BE2C (cell line): Measurements from ENCODE around the gene LOXL3.

Source experiments
- DNase-seq: peaks from one replicate; pipeline ENCODE4 v3.0.0-alpha.2; 2020
- H3K27me3 ChIP-seq: fragments of 250-450 bp; sonication (Bioruptor Pico); 2 replicates; pipeline ENCODE4 v1.5.1; 2020; ENCODE audit warnings: mild to moderate bottlenecking
- H3K36me3 ChIP-seq: fragments of 250-450 bp; sonication (Bioruptor Pico); 2 replicates; pipeline ENCODE4 v1.5.1; 2020; ENCODE audit warnings: mild to moderate bottlenecking
- H3K4me1 ChIP-seq: fragments of 250-450 bp; sonication (Bioruptor Pico); 2 replicates; pipeline ENCODE4 v1.5.1; 2020
- H3K4me3 ChIP-seq: 2 replicates; pipeline ENCODE4 v1.5.1; 2011; ENCODE audit warnings: low read depth, low read length
- H3K9me3 ChIP-seq: fragments of 250-450 bp; sonication (Bioruptor Pico); 2 replicates; pipeline ENCODE4 v1.5.1; 2020
- TF ChIP-seq, protein P1 (sequence below): IDR thresholded peaks from 2 replicates; pipeline ENCODE4 v1.5.1; 2012; ENCODE audit warnings: mild to moderate bottlenecking, low read depth, low read length

Gene LOXL3

GRCh38 chr2:74576211-74576862 lies 22.6 kb upstream of the LOXL3 start:
- no peak overlapping the region for H3K4me3 ChIP-seq
- no peaks in the 10 kb centered on the region for H3K27me3 ChIP-seq
- H3K36me3 ChIP-seq, result no peaks in the 10 kb centered on the region
- DNase-seq, result no peak
- no peaks in the 10 kb centered on the region for H3K9me3 ChIP-seq
- TF ChIP-seq, protein P1, sequence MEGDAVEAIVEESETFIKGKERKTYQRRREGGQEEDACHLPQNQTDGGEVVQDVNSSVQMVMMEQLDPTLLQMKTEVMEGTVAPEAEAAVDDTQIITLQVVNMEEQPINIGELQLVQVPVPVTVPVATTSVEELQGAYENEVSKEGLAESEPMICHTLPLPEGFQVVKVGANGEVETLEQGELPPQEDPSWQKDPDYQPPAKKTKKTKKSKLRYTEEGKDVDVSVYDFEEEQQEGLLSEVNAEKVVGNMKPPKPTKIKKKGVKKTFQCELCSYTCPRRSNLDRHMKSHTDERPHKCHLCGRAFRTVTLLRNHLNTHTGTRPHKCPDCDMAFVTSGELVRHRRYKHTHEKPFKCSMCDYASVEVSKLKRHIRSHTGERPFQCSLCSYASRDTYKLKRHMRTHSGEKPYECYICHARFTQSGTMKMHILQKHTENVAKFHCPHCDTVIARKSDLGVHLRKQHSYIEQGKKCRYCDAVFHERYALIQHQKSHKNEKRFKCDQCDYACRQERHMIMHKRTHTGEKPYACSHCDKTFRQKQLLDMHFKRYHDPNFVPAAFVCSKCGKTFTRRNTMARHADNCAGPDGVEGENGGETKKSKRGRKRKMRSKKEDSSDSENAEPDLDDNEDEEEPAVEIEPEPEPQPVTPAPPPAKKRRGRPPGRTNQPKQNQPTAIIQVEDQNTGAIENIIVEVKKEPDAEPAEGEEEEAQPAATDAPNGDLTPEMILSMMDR, result no peak
- H3K4me1 ChIP-seq, result no peaks in the 10 kb centered on the region

GRCh38 chr2:74575320-74575719 lies 21.6 kb upstream of the LOXL3 start:
- no peaks in the 10 kb centered on the region for H3K27me3 ChIP-seq
- DNase-seq, result no peak
- no peaks in the 10 kb centered on the region for H3K4me1 ChIP-seq
- TF ChIP-seq, protein P1, result no peak
- H3K36me3 ChIP-seq, result no peaks in the 10 kb centered on the region
- no peak overlapping the region for H3K4me3 ChIP-seq
- no peaks in the 10 kb centered on the region for H3K9me3 ChIP-seq

DNA sequence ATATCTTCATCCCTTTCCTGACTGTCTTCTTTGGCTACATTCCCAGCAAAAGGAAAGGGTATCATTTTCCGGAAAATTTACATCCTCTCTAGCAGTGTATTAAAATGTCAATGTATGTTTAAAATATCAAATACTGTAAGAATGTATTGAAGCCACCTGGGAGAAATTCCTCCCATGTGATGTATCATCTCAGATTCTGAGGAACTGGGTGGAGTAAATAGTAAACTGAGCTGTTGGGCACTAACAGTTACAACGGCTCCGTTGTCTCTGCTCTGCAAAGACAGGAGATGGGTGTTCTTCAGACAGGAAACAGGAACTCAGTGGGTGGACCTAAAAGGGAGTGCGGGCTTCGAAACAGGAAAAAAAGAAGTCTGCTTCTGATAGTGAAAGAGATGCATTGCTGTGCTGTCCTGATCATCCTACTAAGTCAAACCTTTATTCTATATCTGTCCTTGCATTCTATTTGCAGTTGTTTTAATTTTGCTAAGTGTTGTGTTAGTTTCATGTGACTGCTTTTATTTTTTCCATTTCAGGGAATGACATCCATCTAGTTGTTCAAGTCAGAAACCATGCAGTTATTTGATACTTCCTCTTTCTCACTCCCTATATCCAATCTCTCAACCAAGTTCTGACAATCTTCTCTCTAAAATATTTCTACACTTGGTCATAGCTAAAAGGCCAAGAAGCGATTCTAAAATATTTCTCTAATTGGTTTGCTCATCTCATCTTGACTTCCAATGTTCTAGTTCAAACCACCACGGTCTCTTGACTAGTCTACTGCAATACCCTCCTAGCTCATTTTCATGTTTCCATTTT lies 20.2 kb upstream of the LOXL3 start:
- Histone ChIP-seq H3K4me3 (no peak overlapping the region), H3K9me3 (no peaks in the 10 kb centered on the region), H3K27me3 (no peaks in the 10 kb centered on the region), H3K36me3 (no peaks in the 10 kb centered on the region), H3K4me1 (no peaks in the 10 kb centered on the region)
- TF ChIP-seq, protein P1, result no peak
- no peak for DNase-seq

- Histone ChIP-seq H3K36me3 (no peaks in the 10 kb centered on the region), H3K4me3 (no peak overlapping the region), H3K27me3 (no peaks in the 10 kb centered on the region), H3K4me1 (no peaks in the 10 kb centered on the region), H3K9me3 (no peaks in the 10 kb centered on the region)
- TF ChIP-seq, protein P1, result no peak
- DNase-seq, result no peak
These were observed 18.6 kb upstream of the LOXL3 start for GRCh38 chr2:74572178-74572925.

DNA sequence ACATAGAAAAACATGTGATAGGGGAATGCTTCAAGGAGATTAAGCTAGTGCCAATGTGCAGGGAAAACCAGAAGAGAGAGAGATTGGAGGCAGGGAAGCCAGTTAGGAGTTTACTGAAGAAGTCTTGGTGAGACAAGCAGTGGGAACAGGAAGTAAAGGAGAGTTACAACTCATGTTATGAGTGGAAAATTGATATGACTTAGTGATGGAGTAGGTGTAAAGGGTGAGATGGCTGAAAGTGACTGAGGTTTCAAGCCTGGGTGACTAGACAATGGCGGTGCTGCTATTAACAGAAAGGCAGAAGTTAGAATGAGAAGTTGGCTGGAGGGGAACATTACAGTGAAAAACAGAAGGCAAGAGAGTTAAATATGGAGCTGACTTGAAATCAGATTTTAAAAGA lies 17.3 kb upstream of the LOXL3 start:
- Histone ChIP-seq H3K4me1 (no peaks in the 10 kb centered on the region), H3K4me3 (no peak overlapping the region), H3K27me3 (no peaks in the 10 kb centered on the region), H3K36me3 (no peaks in the 10 kb centered on the region), H3K9me3 (no peaks in the 10 kb centered on the region)
- no peak for DNase-seq
- TF ChIP-seq, protein P1, result no peak

- Histone ChIP-seq H3K4me3 (no peak overlapping the region), H3K36me3 (no peaks in the 10 kb centered on the region), H3K27me3 (no peaks in the 10 kb centered on the region), H3K9me3 (no peaks in the 10 kb centered on the region), H3K4me1 (no peaks in the 10 kb centered on the region)
- no peak for DNase-seq
- TF ChIP-seq, protein P1, result no peak
These were observed 15.9 kb upstream of the LOXL3 start for GRCh38 chr2:74569686-74570085.
